GM19324 (cell line): Measurements from ENCODE around the gene VCX3B.
"Not testable (repeated sequence)": the region's sequence is repeated elsewhere in the genome, so short reads cannot be mapped to it uniquely, and the experiment has no call there.

Experiments used
- ATAC-seq: cut with Tn5 transposase; IDR thresholded peaks from one replicate; pipeline ENCODE4 v1.9.1; 2021; ENCODE audit warnings: mild to moderate bottlenecking, moderate library complexity; ENCODE audit not compliant: unreplicated experiment, low FRiP score

VCX3B gene

GRCh38 chrX:8464530-8464929 lies at the start of gene VCX3B:
Gene VCX3B, plus strand, starts transcription at chrX:8464830. Its CDS starts 621 bp downstream, at chrX:8465451.
- ATAC-seq, result not testable (repeated sequence)

DNA sequence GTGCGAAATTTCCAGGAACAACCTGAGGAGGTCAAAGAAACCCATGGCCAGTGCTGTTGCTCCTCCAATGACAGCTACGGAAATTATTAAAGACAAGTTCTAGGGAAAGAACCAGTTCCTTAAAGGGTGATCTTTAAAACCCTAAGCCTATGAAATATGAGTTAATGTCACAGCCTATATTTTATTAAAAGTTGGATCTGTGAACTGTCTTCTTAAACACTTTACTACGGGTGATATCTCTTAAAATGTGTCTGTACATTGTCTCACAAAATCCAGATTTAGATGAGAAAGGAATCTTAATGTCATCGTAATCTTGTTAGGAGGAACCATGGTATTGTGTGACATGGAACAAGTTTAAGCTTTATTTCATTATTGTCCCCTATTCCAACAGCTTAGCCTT lies 46.3 kb upstream of the VCX3B start:
- ATAC-seq, result no peak

GRCh38 chrX:8424912-8425311 lies 39.7 kb upstream of the VCX3B start:
- no peak for ATAC-seq

GRCh38 chrX:8429692-8430249 lies 34.9 kb upstream of the VCX3B start:
- no peak for ATAC-seq

- ATAC-seq, result no peak
Measured at GRCh38 chrX:8430444-8430843, 34.2 kb upstream of the VCX3B start.

DNA sequence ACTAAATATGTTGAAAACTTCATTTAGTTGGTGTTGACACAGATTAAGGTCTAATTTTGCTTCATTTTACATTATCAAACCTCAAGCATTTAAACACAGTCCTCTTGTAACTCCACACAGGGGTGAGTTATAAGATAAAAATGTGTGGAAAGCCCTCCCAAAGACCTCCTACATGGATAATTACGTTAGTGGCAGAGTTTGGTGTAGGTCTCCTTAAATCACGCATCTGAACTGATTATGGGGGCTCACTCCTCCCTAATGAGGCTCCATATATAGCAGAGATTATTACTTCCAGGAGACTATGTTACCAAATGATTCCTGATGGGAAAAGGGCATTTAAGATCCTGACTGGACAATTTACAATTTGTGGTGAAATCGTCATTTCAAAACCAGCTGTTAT lies 32.2 kb upstream of the VCX3B start:
- ATAC-seq, result no peak

DNA sequence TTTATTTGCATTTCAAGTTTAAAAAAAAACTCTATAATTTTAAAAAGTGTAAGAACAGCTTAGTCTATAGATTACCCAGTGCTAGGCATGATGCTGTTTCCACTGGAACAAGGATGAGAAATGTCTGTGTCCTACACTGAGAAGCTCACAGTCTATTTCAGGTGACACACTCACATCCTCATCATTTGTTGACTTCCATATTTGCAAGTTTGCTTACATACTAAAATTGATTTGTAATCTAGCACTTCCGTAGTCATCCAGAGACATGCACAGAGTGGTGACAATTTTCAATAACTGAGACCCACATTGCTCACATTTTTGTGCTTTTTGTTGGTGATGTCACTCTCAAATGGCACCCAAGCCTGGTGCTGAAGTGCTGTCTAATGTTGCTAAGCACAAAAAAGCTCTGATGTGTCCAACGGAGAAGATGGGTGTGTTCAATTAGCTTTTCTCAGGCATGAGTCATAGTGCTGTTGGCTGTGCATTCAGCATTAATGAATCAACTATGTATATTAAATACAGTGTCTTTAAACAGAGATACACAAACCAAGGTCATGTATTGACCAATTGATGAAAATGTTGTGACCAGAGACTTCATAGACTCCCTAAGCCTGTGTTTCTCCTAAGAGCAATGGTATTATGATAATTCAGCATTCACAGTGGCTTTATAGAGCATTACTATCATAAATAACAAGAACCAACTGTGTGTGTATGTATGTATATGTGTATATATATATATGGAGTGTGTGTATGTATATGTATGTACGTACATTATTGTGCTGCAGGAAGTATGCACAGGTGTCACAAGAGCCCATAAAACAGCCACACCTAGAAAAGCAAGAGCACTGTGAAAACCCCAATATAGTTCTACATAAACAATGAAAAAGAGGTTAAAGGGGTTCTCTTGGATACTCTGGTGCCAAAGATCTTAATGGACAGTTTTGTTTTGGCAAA lies 31.2 kb upstream of the VCX3B start:
- no peak for ATAC-seq

- no peak for ATAC-seq
Measured at GRCh38 chrX:8447368-8447767, 17.3 kb upstream of the VCX3B start.

- not testable (repeated sequence) for ATAC-seq
Measured at GRCh38 chrX:8452343-8452742, 12.3 kb upstream of the VCX3B start.

DNA sequence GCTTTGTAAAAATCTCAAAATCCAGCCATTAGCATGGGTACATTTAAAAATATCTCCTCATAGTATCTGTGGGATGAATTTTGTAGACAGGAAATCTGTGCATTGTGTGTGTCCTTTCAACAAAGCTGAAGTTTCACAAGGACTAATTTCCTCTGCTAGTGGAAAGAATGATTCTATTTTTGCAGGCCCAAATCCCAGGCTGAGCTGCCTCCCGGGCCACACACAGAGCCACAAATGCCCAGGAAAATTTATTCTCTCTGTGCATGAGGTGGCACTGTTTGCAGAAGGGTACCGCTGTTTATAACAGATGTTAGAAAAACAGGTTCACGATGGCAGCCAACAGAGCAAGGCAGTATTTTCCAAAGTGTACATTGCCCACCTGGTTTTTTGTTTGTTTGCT lies 11.0 kb upstream of the VCX3B start:
- no peak for ATAC-seq

- no peak for ATAC-seq
Measured at GRCh38 chrX:8455557-8455956, 9.1 kb upstream of the VCX3B start.

DNA sequence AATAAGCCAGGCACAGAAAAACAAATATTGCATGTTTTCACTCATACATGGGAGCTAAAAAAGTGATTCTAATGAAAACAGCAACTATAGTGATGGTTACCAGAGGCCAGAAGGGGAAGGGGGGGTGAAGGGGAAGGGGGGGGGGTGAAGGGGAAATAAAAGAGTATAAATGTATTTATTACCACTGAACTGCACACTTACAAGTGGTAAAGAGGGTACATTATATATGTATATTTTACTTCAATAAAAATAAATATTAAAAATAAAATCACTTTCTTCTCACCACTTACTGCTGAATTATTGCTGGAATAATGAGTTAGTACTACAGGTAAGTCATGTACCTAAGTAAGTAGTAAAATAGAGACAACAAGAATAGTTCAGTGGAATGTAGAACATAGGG lies 2.1 kb upstream of the VCX3B start:
- no peak for ATAC-seq

- ATAC-seq, result no peak
Measured at GRCh38 chrX:8484360-8484949, 19.8 kb downstream of the VCX3B start.

DNA sequence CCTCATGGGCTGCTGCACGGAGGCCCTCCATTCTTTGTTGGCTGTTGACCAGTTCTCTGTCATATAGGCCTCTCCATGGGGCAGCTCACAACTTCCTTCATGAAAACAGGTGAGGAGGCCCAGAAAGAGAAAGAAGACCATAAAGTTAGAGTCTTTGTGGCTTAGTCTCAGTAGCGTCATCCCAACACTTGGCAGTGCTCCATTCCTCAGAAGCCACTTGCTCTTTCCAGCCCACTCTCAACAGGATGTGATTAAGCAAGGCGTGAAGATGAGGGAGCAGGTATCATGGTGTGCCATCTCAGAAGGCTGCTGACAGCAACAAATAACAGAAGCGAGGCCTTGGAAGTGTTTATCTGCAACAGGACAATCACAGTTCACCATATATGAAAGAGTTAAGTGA lies 30.4 kb downstream of the VCX3B start:
- not testable (repeated sequence) for ATAC-seq

- no peak for ATAC-seq
Measured at GRCh38 chrX:8500203-8500602, 35.6 kb downstream of the VCX3B start.

GRCh38 chrX:8502101-8502500 lies 37.5 kb downstream of the VCX3B start:
- not testable (repeated sequence) for ATAC-seq

GRCh38 chrX:8504451-8504850 lies 39.8 kb downstream of the VCX3B start:
- no peak for ATAC-seq
